RWPE1 (cell line): ENCODE measurements around the gene TMIE.

Experiments used
- CTCF ChIA-PET: fragments of 350-600 bp; sonication (Branson Sonifier 250); formaldehyde crosslinking; extraction: SDS; loops from one replicate; lab custom pipeline; 2021; lab: Yijun Ruan, JAX
- POLR2A ChIA-PET: fragments of 400-600 bp; formaldehyde crosslinking; extraction: SDS; loops from one replicate; lab custom pipeline; 2020; ENCODE audit warnings: antibody characterized with exemption; ENCODE audit not compliant: low non-redundant PET; lab: Yijun Ruan, JAX
- DNase-seq: peaks from one replicate; pipeline ENCODE4 v3.0.0; 2012; ENCODE audit warnings: low spot score
- H3K27ac ChIP-seq: fragments of 450-650 bp; 2 replicates; pipeline ENCODE4 v1.5.1; 2017
- TF ChIP-seq, protein P1 (sequence below): fragments of 450-650 bp; conservative IDR thresholded peaks from 2 replicates; pipeline ENCODE4 v1.5.1; 2017; ENCODE audit warnings: low read depth, mild to moderate bottlenecking

The TMIE gene

DNA sequence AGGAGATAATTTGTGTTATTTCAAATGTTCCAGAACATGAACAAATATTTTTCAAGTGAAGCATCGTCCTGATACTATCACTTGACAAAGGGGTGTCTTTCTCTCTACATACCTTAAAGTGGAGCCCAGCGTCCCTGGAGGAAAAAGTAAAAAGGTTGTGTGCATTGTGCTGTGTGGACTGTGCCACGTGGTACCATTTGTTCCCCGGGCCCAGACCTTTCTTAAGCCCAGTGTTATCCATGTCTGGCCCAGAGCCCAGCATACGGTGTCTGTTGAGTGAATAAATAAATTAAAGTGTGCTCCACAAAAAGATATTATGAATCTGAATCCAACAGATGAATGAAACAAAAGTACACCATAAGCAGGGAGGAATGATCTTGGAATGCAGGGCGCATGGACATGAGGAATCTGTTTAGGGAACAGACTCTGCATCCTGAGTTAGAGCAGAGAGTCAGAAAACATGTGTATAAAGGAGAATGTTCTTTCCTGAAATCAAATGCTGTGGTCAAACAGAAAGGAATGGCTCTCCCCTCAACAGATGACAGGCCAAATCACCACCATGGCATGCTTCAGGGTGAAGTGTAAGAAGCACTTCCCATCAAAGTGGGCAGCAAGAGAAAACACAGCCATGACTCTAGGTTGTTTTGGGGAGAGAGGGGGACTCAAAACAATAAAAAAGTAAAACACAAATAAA lies 24.6 kb downstream of the TMIE start:
- ChIA-PET CTCF (no interaction called here), POLR2A (no interaction called here)
- TF ChIP-seq, protein P1, sequence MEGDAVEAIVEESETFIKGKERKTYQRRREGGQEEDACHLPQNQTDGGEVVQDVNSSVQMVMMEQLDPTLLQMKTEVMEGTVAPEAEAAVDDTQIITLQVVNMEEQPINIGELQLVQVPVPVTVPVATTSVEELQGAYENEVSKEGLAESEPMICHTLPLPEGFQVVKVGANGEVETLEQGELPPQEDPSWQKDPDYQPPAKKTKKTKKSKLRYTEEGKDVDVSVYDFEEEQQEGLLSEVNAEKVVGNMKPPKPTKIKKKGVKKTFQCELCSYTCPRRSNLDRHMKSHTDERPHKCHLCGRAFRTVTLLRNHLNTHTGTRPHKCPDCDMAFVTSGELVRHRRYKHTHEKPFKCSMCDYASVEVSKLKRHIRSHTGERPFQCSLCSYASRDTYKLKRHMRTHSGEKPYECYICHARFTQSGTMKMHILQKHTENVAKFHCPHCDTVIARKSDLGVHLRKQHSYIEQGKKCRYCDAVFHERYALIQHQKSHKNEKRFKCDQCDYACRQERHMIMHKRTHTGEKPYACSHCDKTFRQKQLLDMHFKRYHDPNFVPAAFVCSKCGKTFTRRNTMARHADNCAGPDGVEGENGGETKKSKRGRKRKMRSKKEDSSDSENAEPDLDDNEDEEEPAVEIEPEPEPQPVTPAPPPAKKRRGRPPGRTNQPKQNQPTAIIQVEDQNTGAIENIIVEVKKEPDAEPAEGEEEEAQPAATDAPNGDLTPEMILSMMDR = no peak

DNA sequence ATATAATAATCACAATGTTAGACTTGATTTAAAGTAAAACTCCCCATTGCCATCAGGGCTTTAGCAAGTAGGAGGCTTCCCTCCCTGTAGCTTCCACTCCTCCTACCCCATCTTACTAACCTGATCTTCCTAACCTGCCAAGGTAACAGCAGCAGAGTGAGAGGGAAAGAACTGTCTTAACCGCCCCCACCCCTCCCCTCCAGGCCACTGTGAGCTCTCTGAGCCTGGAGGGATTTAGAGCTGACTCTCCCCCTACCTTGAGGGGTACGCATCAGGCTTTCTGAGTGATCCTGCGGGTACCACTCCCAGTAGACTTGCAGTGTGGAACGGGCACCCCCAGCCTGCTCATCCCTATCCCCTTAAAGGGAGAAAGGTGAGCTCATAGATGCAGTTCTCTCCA lies 27.8 kb downstream of the TMIE start:
- POLR2A ChIA-PET = no interaction called here
- CTCF ChIA-PET = interaction anchor here (0.7 kb wide), 1 partner anchor 24 kb away, joined by 5 read pairs; no protein-coding TSS in a partner anchor

More for the DNA sequence above, 24.6 kb downstream of the TMIE start:
- H3K27ac ChIP-seq = no peak overlapping the region
- DNase-seq = no peak

GRCh38 chr3:46730819-46731218 lies 29.6 kb downstream of the TMIE start:
- TF ChIP-seq, protein P1 = no peak
- H3K27ac ChIP-seq = no peak overlapping the region
- DNase-seq = no peak
- ChIA-PET POLR2A (no interaction called here), CTCF (interaction anchor here (0.7 kb wide), 1 partner anchor 203 kb away, joined by 3 read pairs; no protein-coding TSS in a partner anchor)

More for the DNA sequence above, 27.8 kb downstream of the TMIE start:
- TF ChIP-seq, protein P1 = no peak
- no peak overlapping the region for H3K27ac ChIP-seq
- DNase-seq = no peak

GRCh38 chr3:46731795-46732194 lies 30.6 kb downstream of the TMIE start:
- CTCF ChIA-PET = no interaction called here
- DNase-seq = no peak
- TF ChIP-seq, protein P1 = no peak
- POLR2A ChIA-PET = no interaction called here
- H3K27ac ChIP-seq = no peak overlapping the region

DNA sequence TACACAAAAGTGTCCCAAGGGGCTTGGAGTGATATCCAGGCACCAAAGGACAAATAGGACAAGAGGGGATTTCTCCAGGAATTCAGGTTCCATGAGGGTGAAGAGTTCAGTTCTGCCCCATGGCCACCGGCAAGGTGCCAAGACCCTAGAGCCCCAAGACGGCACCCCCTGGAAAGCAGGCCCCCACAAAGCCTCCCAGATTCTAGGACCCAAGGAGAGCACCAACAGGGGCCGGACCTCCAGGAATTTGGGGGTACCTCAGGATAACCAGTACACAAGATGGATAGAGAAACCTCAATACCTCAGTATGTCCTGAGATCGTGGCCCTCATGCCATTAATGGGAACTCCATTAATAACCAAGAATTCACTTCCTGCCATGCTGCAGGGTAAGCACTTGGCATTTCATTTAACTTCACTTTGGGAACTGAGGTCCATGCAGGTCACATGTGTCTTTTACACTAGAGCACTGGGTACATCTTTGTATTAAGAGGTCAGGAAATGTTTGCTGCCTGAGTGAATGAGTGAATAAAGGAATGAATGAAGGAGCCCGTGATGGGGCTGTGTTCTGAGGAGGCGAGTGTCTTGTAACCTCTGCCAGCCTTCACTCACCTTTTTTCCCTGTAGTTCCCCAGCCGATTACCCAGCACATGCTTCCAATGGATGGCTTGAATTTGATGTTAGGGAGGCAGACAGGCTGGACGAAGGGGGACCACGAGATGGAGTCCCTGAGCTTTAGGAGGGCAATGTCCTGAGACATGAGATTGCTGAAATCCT lies 32.0 kb downstream of the TMIE start:
- CTCF ChIA-PET = no interaction called here
- DNase-seq = no peak
- TF ChIP-seq, protein P1 = no peak
- H3K27ac ChIP-seq = no peak overlapping the region
- POLR2A ChIA-PET = no interaction called here

DNA sequence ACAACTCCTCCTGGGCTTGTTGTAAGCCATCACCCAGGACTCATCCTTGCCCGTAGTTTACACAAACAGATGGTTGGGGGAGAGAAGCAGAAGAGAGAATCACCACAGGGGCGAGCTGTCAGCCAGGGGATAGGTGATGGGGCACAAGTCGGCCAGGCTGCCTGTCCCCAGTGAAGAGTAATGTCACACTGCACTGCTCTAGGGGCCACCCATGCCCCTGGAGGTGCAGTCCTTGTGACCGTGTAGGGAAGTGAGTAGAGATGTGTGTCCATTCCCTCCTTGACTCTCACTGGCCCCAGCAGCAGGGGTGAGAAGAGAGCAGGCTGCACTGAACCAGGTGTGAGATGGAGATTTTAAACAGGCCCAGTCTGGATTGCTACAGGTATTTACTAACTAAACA lies 33.6 kb downstream of the TMIE start:
- POLR2A ChIA-PET = no interaction called here
- H3K27ac ChIP-seq = no peak overlapping the region
- no peak for DNase-seq
- TF ChIP-seq, protein P1 = no peak
- CTCF ChIA-PET = interaction anchor here (0.6 kb wide), 1 partner anchor 35 kb away, joined by 3 read pairs; no protein-coding TSS in a partner anchor
